ENCODE data around the gene NCAPG2. TPM values are rescaled to one million over a fixed set of nuclear protein-coding genes. Genes with fewer than 3 reads are reported as not detected.

The NCAPG2 gene
- total RNA-seq, 2 experiments from 2014 or later: 145 to 149 TPM

- Mint-ChIP-seq H3K36me3 (ENCODE audit: low read depth) (no peaks in the 10 kb centered on the region), H3K9me3 (peaks cover 8% of the 10 kb centered on the region), H3K4me3 (no peak overlapping the region), H3K27ac (no peak overlapping the region), H3K27me3 (ENCODE audit: low read depth) (peaks cover 52% of the 10 kb centered on the region), H3K4me1 (ENCODE audit: low read depth) (peaks cover 11% of the 10 kb centered on the region)
- CTCF ChIA-PET: no interaction called here
- no peak for DNase-seq
- intact Hi-C loops (cut with micrococcal nuclease): no loop called here
Observed at GRCh38 chr7:158584407-158584806, 120.2 kb downstream of the NCAPG2 start.

DNA sequence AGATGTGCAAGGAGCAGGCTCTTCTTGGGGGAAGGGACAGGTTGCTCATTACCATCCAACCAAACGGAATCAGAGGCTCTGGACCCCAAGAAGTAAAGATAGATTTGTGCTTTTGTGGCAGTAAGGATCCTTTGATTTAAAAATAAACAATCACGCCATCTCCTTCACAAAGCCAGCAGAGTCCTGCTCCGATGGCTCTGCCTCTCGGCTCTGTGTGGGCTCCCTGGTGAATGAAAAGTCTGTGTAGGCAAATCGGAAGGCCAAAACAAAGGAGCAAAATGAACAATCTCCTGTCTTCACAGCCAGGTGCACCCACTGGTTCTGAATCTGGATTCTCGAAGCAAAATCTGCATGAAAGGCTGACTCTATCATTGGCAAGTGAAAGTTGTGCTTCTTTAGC is 120.8 kb downstream of the NCAPG2 start:
- Mint-ChIP-seq H3K4me1 (ENCODE audit: low read depth) (peaks cover 9% of the 10 kb centered on the region), H3K27ac (no peak overlapping the region), H3K36me3 (ENCODE audit: low read depth) (no peaks in the 10 kb centered on the region), H3K9me3 (peaks cover 10% of the 10 kb centered on the region), H3K27me3 (ENCODE audit: low read depth) (peaks cover 47% of the 10 kb centered on the region), H3K4me3 (no peak overlapping the region)
- CTCF ChIA-PET: no interaction called here
- DNase-seq: no peak
- intact Hi-C loops (cut with micrococcal nuclease): no loop called here

DNA sequence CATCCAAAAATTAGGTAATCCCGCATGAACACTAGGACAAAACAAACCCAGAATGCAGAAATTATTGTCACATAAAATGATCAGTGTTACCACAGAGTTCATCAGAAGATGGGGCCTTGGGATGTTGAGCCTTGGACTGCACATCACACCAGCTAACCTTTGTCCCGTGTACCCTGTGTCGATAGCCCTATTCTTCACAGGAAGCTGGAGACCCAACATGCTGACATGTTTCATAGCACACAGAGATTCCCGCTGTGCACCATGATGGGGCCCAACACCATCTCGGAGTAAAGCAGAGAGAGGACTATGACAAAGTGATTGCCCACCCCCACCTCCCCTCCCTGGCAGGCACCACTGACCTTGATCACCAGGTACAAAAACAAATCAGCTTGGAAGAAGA is 121.5 kb downstream of the NCAPG2 start:
- DNase-seq: no peak
- no peak overlapping the region for H3K27ac Mint-ChIP-seq
- H3K36me3 Mint-ChIP-seq (ENCODE audit: low read depth): no peaks in the 10 kb centered on the region
- CTCF ChIA-PET: no interaction called here
- intact Hi-C loops (cut with micrococcal nuclease): no loop called here
- no peak overlapping the region for H3K4me3 Mint-ChIP-seq
- H3K9me3 Mint-ChIP-seq: peaks cover 10% of the 10 kb centered on the region
- H3K4me1 Mint-ChIP-seq (ENCODE audit: low read depth): peaks cover 7% of the 10 kb centered on the region
- H3K27me3 Mint-ChIP-seq (ENCODE audit: low read depth): peaks cover 44% of the 10 kb centered on the region

DNA sequence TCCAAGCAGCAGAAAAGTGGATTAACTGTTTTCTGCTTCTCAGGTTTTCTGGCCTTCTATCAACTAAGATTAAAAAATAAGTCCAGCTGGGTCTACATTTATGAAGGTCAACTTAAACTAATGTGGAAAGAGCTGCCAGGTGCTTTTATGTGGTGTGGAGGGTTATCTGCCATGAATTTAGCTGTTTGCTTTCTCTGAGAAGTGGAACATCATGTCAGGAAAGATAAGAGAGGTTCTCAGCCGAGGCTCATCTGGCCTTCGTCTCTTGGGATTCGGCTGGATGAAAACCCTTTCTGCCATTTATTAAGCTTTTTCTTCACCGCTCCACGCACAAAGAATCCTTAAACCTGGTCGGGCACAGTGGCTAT is 122.5 kb downstream of the NCAPG2 start:
- H3K27ac Mint-ChIP-seq: no peak overlapping the region
- CTCF ChIA-PET: no interaction called here
- no peaks in the 10 kb centered on the region for H3K36me3 Mint-ChIP-seq (ENCODE audit: low read depth)
- peaks cover 7% of the 10 kb centered on the region for H3K4me1 Mint-ChIP-seq (ENCODE audit: low read depth)
- no peak for DNase-seq
- H3K27me3 Mint-ChIP-seq (ENCODE audit: low read depth): peaks cover 44% of the 10 kb centered on the region
- intact Hi-C loops (cut with micrococcal nuclease): no loop called here
- no peak overlapping the region for H3K4me3 Mint-ChIP-seq
- peaks cover 10% of the 10 kb centered on the region for H3K9me3 Mint-ChIP-seq

GRCh38 chr7:158581440-158582088 is 123.0 kb downstream of the NCAPG2 start:
- CTCF ChIA-PET: interaction anchor here (0.6 kb wide), 1 partner anchor 1539 kb away, joined by 3 read pairs; no protein-coding TSS in a partner anchor
- intact Hi-C loops (cut with micrococcal nuclease): no loop called here
- Mint-ChIP-seq H3K4me3 (no peak overlapping the region), H3K4me1 (ENCODE audit: low read depth) (peaks cover 7% of the 10 kb centered on the region), H3K27ac (no peak overlapping the region), H3K27me3 (ENCODE audit: low read depth) (peaks cover 44% of the 10 kb centered on the region), H3K9me3 (peaks cover 10% of the 10 kb centered on the region), H3K36me3 (ENCODE audit: low read depth) (no peaks in the 10 kb centered on the region)
- no peak for DNase-seq

Small RNAs within 50 kb of the gene (microRNA-seq; reads per million reads assigned to microRNA genes)
- not detected for gene MIR5707 (ENCODE audit: borderline microRNAs expressed, borderline replicate concordance)

Other genes starting within 250 kb of the NCAPG2 start
- under 1 TPM; 0.54 to 0.62 TPM for gene PTPRN2, start 117.0 kb downstream of the NCAPG2 start, total RNA-seq
- 10 to 100 TPM; 41.7 to 44.3 TPM for gene ESYT2, start 124.7 kb upstream of the NCAPG2 start, total RNA-seq
- gene DYNC2I1, start 151.8 kb upstream of the NCAPG2 start, total RNA-seq: 1 to 10 TPM; 8.0 to 8.5 TPM

All from activated naive CD4-positive, alpha-beta T cell treated with anti-CD3 and anti-CD28 coated beads for 36 hours (primary cell).